Endodermal cell (in vitro differentiated cells): ENCODE results near the gene CD93. TPM values are rescaled to one million over a fixed set of nuclear protein-coding genes. Genes with fewer than 3 reads are reported as not detected.

Source experiments
- DNase-seq: peaks from one replicate; pipeline ENCODE4 v3.0.0-alpha.2; 2017
- H3K27ac ChIP-seq: 2 replicates; pipeline ENCODE4 v1.5.1; 2013; ENCODE audit warnings: mild to moderate bottlenecking, low read depth, low read length, moderate library complexity
- H3K27me3 ChIP-seq: 2 replicates; pipeline ENCODE4 v1.6.1; 2013; ENCODE audit warnings: mild to moderate bottlenecking, low read length, moderate library complexity; ENCODE audit not compliant: insufficient read depth, control insufficient read depth, poor library complexity, severe bottlenecking
- H3K36me3 ChIP-seq: 2 replicates; pipeline ENCODE4 v1.7.0; 2013; ENCODE audit warnings: mild to moderate bottlenecking, low read length, moderate library complexity; ENCODE audit not compliant: control insufficient read depth, insufficient read depth
- H3K4me1 ChIP-seq: one replicate; pipeline ENCODE4 v1.7.0; 2013; ENCODE audit warnings: low read length; ENCODE audit not compliant: control insufficient read depth, insufficient read depth
- H3K4me3 ChIP-seq: 2 replicates; pipeline ENCODE4 v1.5.1; 2013; ENCODE audit warnings: mild to moderate bottlenecking, low read length, moderate library complexity
- H3K9ac ChIP-seq: 2 replicates; pipeline ENCODE4 v1.6.1; 2013; ENCODE audit warnings: mild to moderate bottlenecking, low read length, moderate library complexity; ENCODE audit not compliant: poor library complexity, severe bottlenecking; ENCODE audit errors: extremely low read depth
- H3K9me3 ChIP-seq: 2 replicates; pipeline ENCODE4 v1.6.1; 2013; ENCODE audit warnings: mild to moderate bottlenecking, low read length, moderate library complexity; ENCODE audit not compliant: control insufficient read depth
- H3K27ac Mint-ChIP-seq: 2 replicates; pipeline ENCODE4 v1.8.0; 2020; ENCODE audit warnings: mixed read lengths
- H3K27me3 Mint-ChIP-seq: 2 replicates; pipeline ENCODE4 v1.8.0; 2021; ENCODE audit warnings: mild to moderate bottlenecking, mixed read lengths; ENCODE audit not compliant: insufficient read depth
- H3K36me3 Mint-ChIP-seq: 2 replicates; pipeline ENCODE4 v1.8.0; 2020; ENCODE audit warnings: low read depth, mixed read lengths
- H3K4me1 Mint-ChIP-seq: 2 replicates; pipeline ENCODE4 v1.8.0; 2020; ENCODE audit warnings: mixed read lengths
- H3K4me3 Mint-ChIP-seq: 2 replicates; pipeline ENCODE4 v1.8.0; 2020; ENCODE audit warnings: mild to moderate bottlenecking, moderate library complexity, mixed read lengths
- H3K9me3 Mint-ChIP-seq: 2 replicates; pipeline ENCODE4 v1.8.0; 2020; ENCODE audit warnings: mild to moderate bottlenecking, mixed read lengths
- WGBS, 2 experiments: methylation state at CpG; one replicate each; pipeline versions ENCODE4 v1.1.5 to v1.1.7; 2013; ENCODE audit warnings: missing lambda C conversion rate in 2 of 2, mixed read lengths in 1 of 2; ENCODE audit not compliant: insufficient coverage in 1 of 2, insufficient read length in 1 of 2; 5-methylcytosine and 5-hydroxymethylcytosine counted together
- total RNA-seq, 2 donors: library from RNA; stranded (reverse); fragmentation: NEBNext Ultra II Directional in 1 of 2; extraction: Animal tissue kit (Norgen Biotek cat#: 25700) in 1 of 2; gene quantifications; 2 replicates in 1 of 2; 3 replicates in 1 of 2; pipeline ENCODE4 v1.2.1, GENCODE V29; 2021
- TF ChIP-seq, protein P1 (sequence below): fragments of 200-600 bp; sonication (generic); conservative IDR thresholded peaks from 2 replicates; pipeline ENCODE4 v1.5.0; 2021; ENCODE audit warnings: antibody characterized with exemption, mild to moderate bottlenecking

The CD93 gene
- total RNA-seq, 2 donors from 2014 or later = 0.04 TPM; not detected in 1

GRCh38 chr20:23037017-23037481 lies 49.1 kb downstream of the CD93 start:
- H3K4me1 Mint-ChIP-seq = peaks cover 9% of the 10 kb centered on the region
- no peaks in the 10 kb centered on the region for H3K9me3 Mint-ChIP-seq
- H3K36me3 Mint-ChIP-seq = no peaks in the 10 kb centered on the region
- no peak for DNase-seq
- H3K4me3 Mint-ChIP-seq = no peak overlapping the region
- no peaks in the 10 kb centered on the region for H3K9me3 ChIP-seq
- H3K27ac Mint-ChIP-seq = no peak overlapping the region
- TF ChIP-seq, protein P1, sequence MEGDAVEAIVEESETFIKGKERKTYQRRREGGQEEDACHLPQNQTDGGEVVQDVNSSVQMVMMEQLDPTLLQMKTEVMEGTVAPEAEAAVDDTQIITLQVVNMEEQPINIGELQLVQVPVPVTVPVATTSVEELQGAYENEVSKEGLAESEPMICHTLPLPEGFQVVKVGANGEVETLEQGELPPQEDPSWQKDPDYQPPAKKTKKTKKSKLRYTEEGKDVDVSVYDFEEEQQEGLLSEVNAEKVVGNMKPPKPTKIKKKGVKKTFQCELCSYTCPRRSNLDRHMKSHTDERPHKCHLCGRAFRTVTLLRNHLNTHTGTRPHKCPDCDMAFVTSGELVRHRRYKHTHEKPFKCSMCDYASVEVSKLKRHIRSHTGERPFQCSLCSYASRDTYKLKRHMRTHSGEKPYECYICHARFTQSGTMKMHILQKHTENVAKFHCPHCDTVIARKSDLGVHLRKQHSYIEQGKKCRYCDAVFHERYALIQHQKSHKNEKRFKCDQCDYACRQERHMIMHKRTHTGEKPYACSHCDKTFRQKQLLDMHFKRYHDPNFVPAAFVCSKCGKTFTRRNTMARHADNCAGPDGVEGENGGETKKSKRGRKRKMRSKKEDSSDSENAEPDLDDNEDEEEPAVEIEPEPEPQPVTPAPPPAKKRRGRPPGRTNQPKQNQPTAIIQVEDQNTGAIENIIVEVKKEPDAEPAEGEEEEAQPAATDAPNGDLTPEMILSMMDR = no peak
- H3K27ac ChIP-seq = no peak overlapping the region
- 49% methylated on average over 3 of the region's 3 CpGs; no CpG with 5 or more reads in 1 of the 2 experiments for WGBS, 2 experiments
- peaks cover 1% of the 10 kb centered on the region for H3K4me1 ChIP-seq
- H3K36me3 ChIP-seq = no peaks in the 10 kb centered on the region
- no peak overlapping the region for H3K4me3 ChIP-seq
- no peak overlapping the region for H3K9ac ChIP-seq
- peaks cover 85% of the 10 kb centered on the region for H3K27me3 Mint-ChIP-seq
- peaks cover 70% of the 10 kb centered on the region for H3K27me3 ChIP-seq

DNA sequence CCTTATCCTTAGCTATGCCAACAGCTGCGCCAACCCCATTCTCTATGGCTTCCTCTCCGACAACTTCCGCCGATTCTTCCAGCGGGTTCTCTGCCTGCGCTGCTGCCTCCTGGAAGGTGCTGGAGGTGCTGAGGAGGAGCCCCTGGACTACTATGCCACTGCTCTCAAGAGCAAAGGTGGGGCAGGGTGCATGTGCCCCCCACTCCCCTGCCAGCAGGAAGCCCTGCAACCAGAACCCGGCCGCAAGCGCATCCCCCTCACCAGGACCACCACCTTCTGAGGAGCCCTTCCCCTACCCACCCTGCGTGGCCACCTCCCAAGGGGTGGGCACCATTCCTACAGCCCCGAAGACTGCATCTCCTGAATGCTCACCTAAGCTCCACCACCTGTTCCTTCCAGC lies 49.8 kb downstream of the CD93 start:
- no peak overlapping the region for H3K9ac ChIP-seq
- no peaks in the 10 kb centered on the region for H3K36me3 Mint-ChIP-seq
- H3K27ac Mint-ChIP-seq = no peak overlapping the region
- no peaks in the 10 kb centered on the region for H3K4me1 ChIP-seq
- H3K4me3 Mint-ChIP-seq = no peak overlapping the region
- H3K27ac ChIP-seq = no peak overlapping the region
- H3K4me3 ChIP-seq = no peak overlapping the region
- no peak for DNase-seq
- H3K36me3 ChIP-seq = no peaks in the 10 kb centered on the region
- WGBS, 2 experiments = 98 to 100% methylated on average over 5 to 11 of the region's 11 CpGs
- peaks cover 2% of the 10 kb centered on the region for H3K4me1 Mint-ChIP-seq
- no peaks in the 10 kb centered on the region for H3K9me3 ChIP-seq
- TF ChIP-seq, protein P1 = no peak
- peaks cover 88% of the 10 kb centered on the region for H3K27me3 Mint-ChIP-seq
- H3K27me3 ChIP-seq = peaks cover 70% of the 10 kb centered on the region
- H3K9me3 Mint-ChIP-seq = no peaks in the 10 kb centered on the region

- no peaks in the 10 kb centered on the region for H3K9me3 ChIP-seq
- no peaks in the 10 kb centered on the region for H3K36me3 ChIP-seq
- H3K27me3 ChIP-seq = peaks cover 70% of the 10 kb centered on the region
- no peaks in the 10 kb centered on the region for H3K36me3 Mint-ChIP-seq
- H3K4me1 ChIP-seq = no peaks in the 10 kb centered on the region
- no peak overlapping the region for H3K4me3 ChIP-seq
- DNase-seq = no peak
- H3K9ac ChIP-seq = no peak overlapping the region
- no peaks in the 10 kb centered on the region for H3K9me3 Mint-ChIP-seq
- no peak overlapping the region for H3K27ac ChIP-seq
- H3K27me3 Mint-ChIP-seq = peaks cover 89% of the 10 kb centered on the region
- peaks cover 2% of the 10 kb centered on the region for H3K4me1 Mint-ChIP-seq
- no peak overlapping the region for H3K27ac Mint-ChIP-seq
- peak overlapping the region; percentile 26 for H3K4me3 Mint-ChIP-seq
- WGBS, 2 experiments = 95 to 96% methylated on average over 27 to 41 of the region's 41 CpGs
- TF ChIP-seq, protein P1 = no peak
These were observed 50.4 kb downstream of the CD93 start for GRCh38 chr20:23035731-23036130.
